Measurements from ENCODE around the gene USP32. TPM values are rescaled to one million over a fixed set of nuclear protein-coding genes. Genes with fewer than 3 reads are reported as not detected.

The USP32 gene
- total and polyA plus RNA-seq, 10 of the 15 experiments (the other 5 are each of a cell fraction or from before 2014, with no cell fraction given) = 7.8 to 37.3 (median 25.5) TPM

GRCh38 chr17:60435244-60436167, 43.6 kb upstream of the USP32 start (continued):
- TF ChIP-seq PML (IDR thresholded peaks at IDR 0.05; ENCODE audit: low read length) = no peak
- TF ChIP-seq YY1 (IDR thresholded peaks at IDR 0.05; ENCODE audit: low read depth, low read length) = peak; percentile 50; the same call in 1 of the 2 replicates
- peak; percentile 20 for TF ChIP-seq SKIL (IDR thresholded peaks at IDR 0.05; ENCODE audit: low read depth, poor library complexity, severe bottlenecking)
- TF ChIP-seq MAX (IDR thresholded peaks at IDR 0.05; ENCODE audit: low read depth, low read length) = no peak
- no peak for TF ChIP-seq BCLAF1 (IDR thresholded peaks at IDR 0.05)
- no peak for TF ChIP-seq CBX3 (IDR thresholded peaks at IDR 0.05; ENCODE audit: borderline replicate concordance, low read depth)
- TF ChIP-seq LARP7 (IDR thresholded peaks at IDR 0.05) = no peak
- no peak for TF ChIP-seq ASH2L (IDR thresholded peaks at IDR 0.05; ENCODE audit: borderline replicate concordance, low read depth)
- no peak for TF ChIP-seq SUZ12 (IDR thresholded peaks at IDR 0.05; ENCODE audit: unreplicated experiment)
- TF ChIP-seq FOS (IDR thresholded peaks at IDR 0.05; ENCODE audit: borderline replicate concordance, extremely low read depth, insufficient read length) = no peak
- TF ChIP-seq PAX8 (IDR thresholded peaks at IDR 0.05) = no peak
- peak in 1 of 2 experiments; percentile 98; a peak in 2 of 4 replicates for TF ChIP-seq ETV6 (conservative IDR thresholded peaks at IDR 0.05 in 1 of 2, IDR thresholded peaks at IDR 0.05 in 1 of 2; ENCODE audit: borderline replicate concordance in 1 of 2, low read depth in 1 of 2)
- TF ChIP-seq NBN (IDR thresholded peaks at IDR 0.05) = no peak
- TF ChIP-seq JUNB (IDR thresholded peaks at IDR 0.05) = no peak
- peak; percentile 82 to 96 (median 84); a peak in 5 of 6 replicates for TF ChIP-seq CTCF (IDR thresholded peaks at IDR 0.05 in 2 of 3, conservative IDR thresholded peaks at IDR 0.05 in 1 of 3; ENCODE audit: control insufficient read depth in 2 of 3, extremely low read depth in 1 of 3, insufficient read depth in 1 of 3, low read depth in 3 of 3, low read length in 3 of 3)
- no peak for TF ChIP-seq RELB (IDR thresholded peaks at IDR 0.05; ENCODE audit: low read depth)
- no peak for TF ChIP-seq NKRF (conservative IDR thresholded peaks at IDR 0.05)

Data from GM12878 (cell line).